Activated CD8-positive, alpha-beta memory T cell treated with anti-CD3 and anti-CD28 coated beads for 1 hour (primary cell): Measurements from ENCODE around the gene CEP68.

ENCODE experiments used
- DNase-seq, 2 donors: peaks; one replicate each; pipeline ENCODE4 v3.0.0-alpha.2; 2020; ENCODE audit warnings: low read depth in 1 of 2; ENCODE audit errors: extremely low read depth in 1 of 2

The CEP68 gene

GRCh38 chr2:65075605-65076344 lies 19.6 kb downstream of the CEP68 start:
- no peak for DNase-seq

- no peak for DNase-seq
Observed at GRCh38 chr2:65076345-65076710, 20.1 kb downstream of the CEP68 start.

- no peak for DNase-seq
Observed at GRCh38 chr2:65077898-65078297, 21.7 kb downstream of the CEP68 start.

DNA sequence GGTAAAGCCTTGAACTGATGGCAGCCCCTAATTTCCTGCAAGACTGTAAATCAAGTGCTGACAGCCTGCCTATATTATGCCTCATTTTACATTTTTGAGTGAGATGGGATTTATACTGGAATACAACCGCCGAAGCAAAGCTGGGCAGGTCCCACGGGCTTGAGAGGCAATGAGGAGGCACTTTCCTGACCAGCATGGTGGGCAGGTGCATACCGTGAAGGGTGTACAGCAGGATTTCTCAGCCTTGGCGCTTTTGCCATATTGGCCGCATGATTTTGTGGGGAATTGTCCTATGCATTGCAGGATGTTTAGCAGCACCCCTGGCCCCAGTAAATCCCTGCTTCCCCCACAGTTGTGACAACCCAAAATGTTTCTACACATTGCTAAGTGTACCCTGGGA lies 22.8 kb downstream of the CEP68 start:
- DNase-seq, result no peak

GRCh38 chr2:65081232-65081685 lies 25.0 kb downstream of the CEP68 start:
- DNase-seq, result no peak

DNA sequence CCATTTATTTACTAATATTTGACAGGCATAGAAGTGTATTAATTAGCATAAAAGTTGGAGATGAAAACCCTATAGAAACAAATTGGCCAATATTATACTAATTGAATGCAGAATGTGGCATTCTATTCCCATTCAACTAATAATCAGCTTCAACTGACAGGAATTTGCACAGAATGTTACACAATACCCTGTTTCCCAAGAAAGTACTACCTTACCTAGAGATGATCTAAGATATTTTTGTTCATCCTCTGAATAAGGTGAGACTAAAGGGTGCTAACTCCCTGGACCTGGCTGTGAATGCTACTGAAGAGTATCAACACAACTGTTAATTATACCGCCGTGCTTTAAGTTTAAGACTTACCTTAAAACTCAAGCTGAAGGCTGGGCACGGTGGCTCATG lies 28.9 kb downstream of the CEP68 start:
- DNase-seq, result no peak

DNA sequence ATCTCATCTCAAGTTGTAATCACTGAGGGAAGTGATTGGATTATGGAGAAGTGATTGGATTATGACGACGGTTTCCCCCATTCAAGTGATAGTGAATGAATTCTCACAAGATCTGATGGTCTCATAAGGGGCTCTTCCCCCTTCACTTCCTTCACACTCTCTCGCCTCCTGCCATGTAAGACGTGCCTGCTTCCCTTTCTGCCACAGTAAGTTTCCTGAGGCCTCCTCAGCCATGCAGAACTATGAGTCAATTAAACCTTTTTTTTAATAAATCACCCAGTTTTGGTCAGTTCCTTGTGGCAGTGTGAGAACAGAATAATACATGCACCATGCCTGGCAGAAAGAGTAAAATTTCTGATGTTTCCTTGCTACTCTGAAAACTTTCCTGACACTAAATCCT lies 36.6 kb downstream of the CEP68 start:
- DNase-seq, result no peak

- no peak for DNase-seq
Observed at GRCh38 chr2:65093211-65093610, 37.0 kb downstream of the CEP68 start.

DNA sequence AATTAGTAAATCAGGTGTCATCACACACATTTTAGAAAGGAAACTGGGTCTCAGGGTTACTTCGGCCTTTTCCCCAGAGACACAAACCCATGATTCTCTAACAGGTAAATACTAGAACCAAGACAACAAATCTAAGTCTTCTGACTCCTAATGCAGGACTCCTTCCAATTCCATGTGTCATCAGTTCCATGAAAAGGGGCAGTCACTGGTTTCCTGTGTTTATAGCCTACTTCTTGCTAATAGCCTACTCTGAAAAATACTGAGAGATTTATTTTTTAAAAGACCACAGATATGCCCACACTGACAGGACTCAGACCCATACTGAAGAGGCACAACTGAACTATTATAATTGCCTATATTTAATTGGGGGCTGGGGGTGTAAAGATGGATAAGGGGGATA lies 40.7 kb downstream of the CEP68 start:
- no peak for DNase-seq

DNA sequence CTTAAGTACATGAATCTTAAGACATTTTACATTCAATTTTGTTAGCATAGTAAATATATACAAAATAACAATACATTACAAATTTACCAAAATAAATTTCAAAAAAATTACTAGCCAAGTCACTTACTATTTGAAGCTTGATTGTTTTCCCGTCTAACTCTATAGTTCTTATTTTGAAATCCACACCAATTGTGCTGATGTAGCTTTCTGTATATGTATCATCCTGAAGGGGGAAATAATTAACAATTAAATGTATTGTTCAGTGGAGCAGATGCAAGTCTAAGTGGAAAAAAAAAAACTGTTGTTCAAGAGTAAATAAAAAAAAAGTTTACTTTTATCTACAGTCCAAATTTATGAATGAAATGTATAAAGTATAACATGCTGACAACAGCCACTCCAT lies 41.6 kb downstream of the CEP68 start:
- DNase-seq, result no peak

GRCh38 chr2:65098741-65099140 lies 42.5 kb downstream of the CEP68 start:
- no peak for DNase-seq

DNA sequence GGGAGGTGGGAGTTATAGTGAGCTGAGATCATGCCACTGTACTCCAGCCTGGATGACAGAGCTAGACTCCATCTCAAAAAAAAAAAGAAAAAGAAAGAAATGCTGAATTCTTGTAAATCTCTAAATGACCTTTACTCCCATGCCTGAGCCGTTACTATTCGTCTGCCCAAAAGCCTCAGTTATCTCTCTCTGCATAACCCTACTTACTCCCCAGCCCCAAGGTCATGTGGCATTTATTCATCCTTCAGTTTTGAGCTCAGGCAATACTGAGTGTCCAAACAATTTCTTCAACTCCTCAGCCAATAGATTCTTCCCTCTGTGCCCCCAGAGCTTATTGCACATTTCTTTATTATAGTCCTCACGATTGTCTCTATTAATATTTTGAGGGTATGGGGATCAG lies 44.9 kb downstream of the CEP68 start:
- DNase-seq, result no peak

DNA sequence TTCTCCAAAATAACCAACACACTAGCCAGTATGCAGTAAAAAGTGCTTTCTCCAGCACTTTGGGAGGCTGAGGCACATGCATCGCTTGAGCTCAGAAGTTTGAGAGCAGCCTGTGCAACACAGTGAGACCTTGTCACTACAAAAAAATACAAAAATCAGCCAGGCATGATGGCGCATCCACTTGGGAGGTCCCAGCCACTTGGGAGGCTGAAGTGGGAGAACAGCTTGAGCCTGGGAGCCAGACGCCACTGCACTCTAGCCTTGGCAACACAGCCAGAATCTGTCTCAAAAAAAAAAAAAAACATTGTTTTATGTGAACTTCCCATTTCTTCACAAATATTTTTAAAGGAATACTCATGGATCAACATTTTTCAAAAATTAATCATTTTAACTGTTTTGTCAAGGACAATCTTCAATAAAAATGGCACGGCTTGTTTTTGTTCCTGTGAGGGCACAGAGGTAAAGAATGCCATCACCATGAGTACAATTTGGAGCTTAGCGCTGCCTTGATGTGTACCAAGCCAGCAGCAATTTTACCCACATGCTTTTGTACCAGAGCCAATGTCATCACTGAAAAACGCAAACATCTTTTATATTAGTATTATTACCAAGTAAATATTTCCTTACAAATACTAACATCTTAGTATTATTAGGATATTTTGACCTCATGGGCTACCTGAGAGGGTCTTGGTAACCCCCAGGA lies 46.9 kb downstream of the CEP68 start:
- no peak for DNase-seq

DNA sequence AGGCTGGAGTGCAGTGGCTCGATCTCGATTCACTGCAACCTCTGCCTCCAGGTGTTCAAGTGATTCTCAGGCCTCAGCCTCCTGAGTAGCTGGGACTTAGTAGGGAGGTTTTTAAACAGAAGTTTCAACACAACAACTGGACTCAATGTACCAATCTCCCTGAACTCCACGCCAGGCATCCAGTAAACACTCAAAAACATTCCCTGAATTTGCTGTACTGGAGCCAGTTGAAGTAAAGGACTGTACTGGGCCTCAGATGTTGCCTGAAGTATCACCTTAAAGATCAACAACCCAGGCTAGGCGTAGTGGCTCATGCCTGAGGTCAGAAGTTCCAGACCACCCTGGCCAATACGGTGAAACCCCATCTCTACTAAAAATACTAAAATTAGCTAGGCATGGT lies 51.3 kb downstream of the CEP68 start:
- no peak for DNase-seq

GRCh38 chr2:65108780-65109179 lies 52.6 kb downstream of the CEP68 start:
- no peak for DNase-seq

DNA sequence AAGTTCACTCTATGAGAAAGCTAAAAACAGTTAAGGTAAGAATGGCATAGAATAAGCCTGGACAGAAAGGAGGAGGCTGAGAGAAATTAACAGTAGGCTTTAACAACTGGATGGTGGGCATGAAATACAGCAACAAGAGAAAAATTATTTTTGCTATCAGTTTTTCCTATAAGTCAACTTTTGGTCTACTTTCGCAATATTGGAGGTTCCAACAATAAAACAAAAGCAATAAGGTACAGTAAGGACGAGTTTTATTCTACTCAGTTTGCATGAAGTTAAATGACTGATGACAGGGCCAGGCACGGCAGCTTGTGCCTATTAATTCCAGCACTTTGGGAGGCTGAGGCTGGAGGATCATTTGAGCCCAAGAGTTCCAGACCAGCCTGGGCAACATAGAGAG lies 56.4 kb downstream of the CEP68 start:
- no peak for DNase-seq

GRCh38 chr2:65113229-65113628 lies 57.0 kb downstream of the CEP68 start:
- DNase-seq, result no peak

GRCh38 chr2:65113816-65114215 lies 57.6 kb downstream of the CEP68 start:
- no peak for DNase-seq

DNA sequence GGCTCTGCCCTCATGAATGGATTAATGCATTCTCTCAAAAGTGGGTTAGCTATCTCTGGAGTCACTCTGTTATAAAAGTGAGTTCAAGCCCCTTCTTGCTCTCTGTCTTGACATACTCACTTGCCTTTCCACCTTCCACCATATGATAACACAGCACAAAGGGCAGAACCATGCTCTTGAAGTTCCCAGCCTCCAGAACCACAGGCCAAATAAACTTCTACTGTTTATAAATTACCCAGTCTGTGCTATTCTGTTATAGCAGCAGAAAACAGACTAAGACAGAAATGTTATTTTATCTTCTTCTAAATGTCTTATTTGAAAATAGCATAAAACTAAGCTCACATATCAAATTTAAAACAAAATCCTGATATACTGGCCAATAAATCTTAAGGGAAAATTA lies 58.7 kb downstream of the CEP68 start:
- DNase-seq, result no peak

DNA sequence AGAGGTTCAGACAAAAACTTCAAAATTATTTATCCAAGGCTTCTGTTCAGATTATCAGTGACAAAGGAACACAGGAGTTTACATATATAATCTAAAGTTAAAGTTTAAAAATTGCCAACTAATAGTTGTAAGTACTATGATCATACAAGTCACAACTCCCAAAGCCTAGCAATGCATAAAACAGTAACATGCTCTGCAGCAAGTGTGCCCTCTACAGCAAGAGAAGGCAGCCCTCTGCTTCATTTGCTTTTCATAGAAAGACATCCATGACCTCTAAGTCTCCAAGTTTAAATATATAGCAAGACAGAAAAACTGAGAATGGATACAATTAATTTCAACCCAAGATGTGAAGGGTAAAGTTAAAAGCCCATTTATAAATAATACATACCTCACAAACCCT lies 60.4 kb downstream of the CEP68 start:
- no peak for DNase-seq

GRCh38 chr2:65120990-65121693 lies 64.9 kb downstream of the CEP68 start:
- DNase-seq, result no peak

- no peak for DNase-seq
Observed at GRCh38 chr2:65122313-65122712, 66.1 kb downstream of the CEP68 start.
